Osteocyte (in vitro differentiated cells): ENCODE results near the gene SBK3. TPM values are rescaled to one million over a fixed set of nuclear protein-coding genes. Genes with fewer than 3 reads are reported as not detected.

Source experiments
- DNase-seq: peaks from one replicate; pipeline ENCODE4 v3.0.0; 2021; ENCODE audit warnings: mixed read lengths; ENCODE audit not compliant: unreplicated experiment; ENCODE audit errors: extremely low spot score
- H3K27ac Mint-ChIP-seq: one replicate; pipeline ENCODE4 v1.8.0; 2021; ENCODE audit warnings: mild to moderate bottlenecking, mixed read lengths; ENCODE audit not compliant: unreplicated experiment
- H3K27me3 Mint-ChIP-seq: one replicate; pipeline ENCODE4 v1.8.0; 2021; ENCODE audit warnings: mixed read lengths; ENCODE audit not compliant: unreplicated experiment
- H3K36me3 Mint-ChIP-seq: one replicate; pipeline ENCODE4 v1.8.0; 2021; ENCODE audit warnings: mixed read lengths; ENCODE audit not compliant: unreplicated experiment
- H3K4me1 Mint-ChIP-seq: one replicate; pipeline ENCODE4 v1.8.0; 2021; ENCODE audit warnings: mixed read lengths; ENCODE audit not compliant: unreplicated experiment
- H3K4me3 Mint-ChIP-seq: one replicate; pipeline ENCODE4 v1.8.0; 2021; ENCODE audit warnings: mild to moderate bottlenecking, moderate library complexity, mixed read lengths; ENCODE audit not compliant: unreplicated experiment
- H3K9me3 Mint-ChIP-seq: one replicate; pipeline ENCODE4 v1.8.0; 2021; ENCODE audit warnings: mixed read lengths; ENCODE audit not compliant: unreplicated experiment
- CTCF ChIP-seq: fragments of 200-600 bp; sonication (generic); IDR thresholded peaks from 2 replicates; pipeline ENCODE4 v1.5.0; 2021; ENCODE audit warnings: antibody characterized with exemption, mild to moderate bottlenecking, moderate library complexity
- total RNA-seq: library from RNA; stranded (reverse); gene quantifications from 2 replicates; pipeline ENCODE4 v1.2.1, GENCODE V29; 2021

SBK3 gene
- total RNA-seq, 1 donor from 2014 or later, result not detected

- Mint-ChIP-seq H3K27me3 (peaks cover 2% of the 10 kb centered on the region), H3K9me3 (peaks cover 5% of the 10 kb centered on the region), H3K4me1 (peaks cover 5% of the 10 kb centered on the region), H3K27ac (no peak overlapping the region), H3K36me3 (no peaks in the 10 kb centered on the region), H3K4me3 (no peak overlapping the region)
- no peak for TF ChIP-seq CTCF
- DNase-seq, result no peak
These were observed 6.0 kb downstream of the SBK3 start for GRCh38 chr19:55539090-55539984.

GRCh38 chr19:55538132-55538531, 7.2 kb downstream of the SBK3 start:
- Mint-ChIP-seq H3K4me1 (peaks cover 5% of the 10 kb centered on the region), H3K27me3 (no peaks in the 10 kb centered on the region), H3K4me3 (no peak overlapping the region), H3K9me3 (peaks cover 5% of the 10 kb centered on the region), H3K36me3 (no peaks in the 10 kb centered on the region), H3K27ac (no peak overlapping the region)
- TF ChIP-seq CTCF, result no peak
- DNase-seq, result no peak

- H3K4me1 Mint-ChIP-seq, result peaks cover 5% of the 10 kb centered on the region
- H3K27ac Mint-ChIP-seq, result no peak overlapping the region
- peaks cover 5% of the 10 kb centered on the region for H3K9me3 Mint-ChIP-seq
- no peaks in the 10 kb centered on the region for H3K36me3 Mint-ChIP-seq
- H3K27me3 Mint-ChIP-seq, result no peaks in the 10 kb centered on the region
- no peak for TF ChIP-seq CTCF
- no peak overlapping the region for H3K4me3 Mint-ChIP-seq
- no peak for DNase-seq
These were observed 7.6 kb downstream of the SBK3 start for GRCh38 chr19:55537741-55538111.

GRCh38 chr19:55536951-55537740, 8.2 kb downstream of the SBK3 start, which contains the start of gene SBK2:
SBK2 (minus strand) TSS chr19:55537133; CDS start chr19:55536294, 839 bp downstream.
- Mint-ChIP-seq H3K27ac (no peak within 1 kb of the TSS), H3K27me3 (no peaks in the 10 kb centered on the region), H3K36me3 (no peaks in the 10 kb centered on the region), H3K4me1 (peaks cover 5% of the 10 kb centered on the region), H3K9me3 (peaks cover 5% of the 10 kb centered on the region), H3K4me3 (no peak within 1 kb of the TSS)
- DNase-seq, result no peak
- peak; percentile 16 for TF ChIP-seq CTCF

GRCh38 chr19:55536366-55536765, 9.0 kb downstream of the SBK3 start:
- no peak for TF ChIP-seq CTCF
- Mint-ChIP-seq H3K4me3 (no peak overlapping the region), H3K4me1 (peaks cover 5% of the 10 kb centered on the region), H3K27me3 (no peaks in the 10 kb centered on the region), H3K36me3 (no peaks in the 10 kb centered on the region), H3K9me3 (no peaks in the 10 kb centered on the region), H3K27ac (no peak overlapping the region)
- DNase-seq, result no peak
